Measurements from ENCODE around the gene TRIM36.

DNA sequence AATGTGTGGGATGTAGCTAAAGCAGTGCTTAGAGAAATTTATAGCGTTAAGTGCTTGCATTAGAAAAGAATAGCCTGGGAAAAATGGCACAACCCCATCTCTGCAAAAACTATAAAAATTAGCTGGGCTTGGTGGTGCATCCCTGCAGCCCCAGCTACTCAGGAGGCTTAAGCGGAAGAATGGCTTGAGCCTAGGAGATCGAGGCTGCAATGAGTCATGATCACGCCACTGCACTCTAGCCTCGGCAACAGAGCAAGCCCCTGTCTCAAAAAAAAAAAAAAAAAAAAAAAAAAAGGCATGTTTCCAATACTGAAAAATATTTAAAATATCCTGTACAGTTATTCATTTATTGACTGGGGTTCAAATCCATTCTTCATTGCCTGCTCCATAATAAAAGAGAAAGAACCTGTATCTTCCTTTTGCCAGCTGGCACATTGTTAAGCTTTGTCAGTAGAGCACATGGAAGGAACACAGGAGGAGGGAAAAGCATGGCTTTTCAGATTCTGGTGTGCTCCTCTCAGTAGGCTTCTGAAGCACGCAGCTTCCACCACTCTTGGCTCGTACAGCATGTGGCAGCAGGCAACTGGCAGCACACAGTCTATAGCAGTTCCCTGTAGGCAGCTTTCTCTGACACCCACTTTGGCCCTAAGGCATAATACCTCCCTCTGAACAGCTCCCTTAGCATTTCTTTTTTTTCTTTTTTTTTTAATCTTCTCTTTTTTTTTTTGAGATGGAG is 73.5 kb downstream of the TRIM36 start:
- TF ChIP-seq CTCF (IDR thresholded peaks at IDR 0.05; ENCODE audit: insufficient read depth, low read depth, low read length) (no peak), EZH2 (IDR thresholded peaks at IDR 0.05; ENCODE audit: insufficient read depth, low read length) (no peak)

All from astrocyte (in vitro differentiated cells and primary cell).